TTC549 (cell line): ENCODE measurements around the gene FAM124B.

Source experiments
- FAIRE-seq: peaks from 2 replicates; lab custom pipeline; 2012; peaks lifted over from hg19 to GRCh38; lab: Jason Lieb, UNC

FAM124B gene

GRCh38 chr2:224335991-224336390 is 65.9 kb downstream of the FAM124B start:
- no peak for FAIRE-seq

GRCh38 chr2:224334726-224335125 is 67.2 kb downstream of the FAM124B start:
- no peak for FAIRE-seq

- no peak for FAIRE-seq
These were observed 68.0 kb downstream of the FAM124B start for GRCh38 chr2:224333726-224334482.

GRCh38 chr2:224331698-224332097 is 70.2 kb downstream of the FAM124B start:
- no peak for FAIRE-seq

GRCh38 chr2:224328798-224329197 is 73.1 kb downstream of the FAM124B start:
- no peak for FAIRE-seq
